ENCODE data around the gene OR6B1.

GRCh38 chr7:143960813-143961610 lies 39.1 kb upstream of the OR6B1 start:
- no peak for TF ChIP-seq CTCF (IDR thresholded peaks at IDR 0.05)
- no peak for TF ChIP-seq POLR2A (IDR thresholded peaks at IDR 0.05)

Data from body of pancreas (tissue), 4 donors.